ENCODE data around the gene MOSPD2.

MOSPD2 gene

GRCh38 chrX:14872851-14873675, at the start of gene MOSPD2, which contains the start of gene FANCB:
TSS of gene MOSPD2 (plus strand) at chrX:14873421. CDS start at chrX:14873529, 108 bp downstream.
TSS of gene FANCB (minus strand) at chrX:14873069. CDS start at chrX:14865510, 7,559 bp downstream.
- peak; percentile 90 for DNase-seq (ENCODE audit: low spot score)
- TF ChIP-seq CTCF (IDR thresholded peaks at IDR 0.05; ENCODE audit: extremely low read depth, insufficient read depth, missing control alignments): no peak
- in situ Hi-C loops (cut with MboI; ENCODE audit: low pct_unique_long_range_greater_than_20kb, low sequenced_read_pairs, unreplicated experiment): no loop called here

- no peak for TF ChIP-seq CTCF (IDR thresholded peaks at IDR 0.05; ENCODE audit: extremely low read depth, insufficient read depth, missing control alignments)
- DNase-seq (ENCODE audit: low spot score): no peak
- in situ Hi-C loops (cut with MboI; ENCODE audit: low pct_unique_long_range_greater_than_20kb, low sequenced_read_pairs, unreplicated experiment): no loop called here
Measured at GRCh38 chrX:14825851-14826250, 47.4 kb upstream of the MOSPD2 start.

- in situ Hi-C loops (cut with MboI; ENCODE audit: low pct_unique_long_range_greater_than_20kb, low sequenced_read_pairs, unreplicated experiment): no loop called here
- DNase-seq (ENCODE audit: low spot score): no peak
Measured at GRCh38 chrX:14826319-14826718, 46.9 kb upstream of the MOSPD2 start.

GRCh38 chrX:14829643-14830042, 43.6 kb upstream of the MOSPD2 start:
- TF ChIP-seq CTCF (IDR thresholded peaks at IDR 0.05; ENCODE audit: extremely low read depth, insufficient read depth, missing control alignments): no peak
- in situ Hi-C loops (cut with MboI; ENCODE audit: low pct_unique_long_range_greater_than_20kb, low sequenced_read_pairs, unreplicated experiment): no loop called here
- no peak for DNase-seq (ENCODE audit: low spot score)

More at GRCh38 chrX:14826319-14826718, 46.9 kb upstream of the MOSPD2 start:
- no peak for TF ChIP-seq CTCF (IDR thresholded peaks at IDR 0.05; ENCODE audit: extremely low read depth, insufficient read depth, missing control alignments)

GRCh38 chrX:14832151-14832550, 41.1 kb upstream of the MOSPD2 start:
- TF ChIP-seq CTCF (IDR thresholded peaks at IDR 0.05; ENCODE audit: extremely low read depth, insufficient read depth, missing control alignments): no peak
- no peak for DNase-seq (ENCODE audit: low spot score)
- in situ Hi-C loops (cut with MboI; ENCODE audit: low pct_unique_long_range_greater_than_20kb, low sequenced_read_pairs, unreplicated experiment): no loop called here

GRCh38 chrX:14832586-14832985, 40.6 kb upstream of the MOSPD2 start:
- no peak for DNase-seq (ENCODE audit: low spot score)
- in situ Hi-C loops (cut with MboI; ENCODE audit: low pct_unique_long_range_greater_than_20kb, low sequenced_read_pairs, unreplicated experiment): no loop called here
- no peak for TF ChIP-seq CTCF (IDR thresholded peaks at IDR 0.05; ENCODE audit: extremely low read depth, insufficient read depth, missing control alignments)
